SW480 (cell line): ENCODE results near the gene VKORC1L1.
"Not testable (repeated sequence)": the region's sequence is repeated elsewhere in the genome, so short reads cannot be mapped to it uniquely, and the experiment has no call there.

Experiments used
- DNase-seq: peaks from one replicate; pipeline ENCODE4 v3.0.0-alpha.2; 2016; ENCODE audit warnings: low spot score

Gene VKORC1L1

GRCh38 chr7:65885533-65885932, 12.7 kb downstream of the VKORC1L1 start:
- DNase-seq, result not testable (repeated sequence)

GRCh38 chr7:65888434-65889156, 15.7 kb downstream of the VKORC1L1 start:
- not testable (repeated sequence) for DNase-seq

DNA sequence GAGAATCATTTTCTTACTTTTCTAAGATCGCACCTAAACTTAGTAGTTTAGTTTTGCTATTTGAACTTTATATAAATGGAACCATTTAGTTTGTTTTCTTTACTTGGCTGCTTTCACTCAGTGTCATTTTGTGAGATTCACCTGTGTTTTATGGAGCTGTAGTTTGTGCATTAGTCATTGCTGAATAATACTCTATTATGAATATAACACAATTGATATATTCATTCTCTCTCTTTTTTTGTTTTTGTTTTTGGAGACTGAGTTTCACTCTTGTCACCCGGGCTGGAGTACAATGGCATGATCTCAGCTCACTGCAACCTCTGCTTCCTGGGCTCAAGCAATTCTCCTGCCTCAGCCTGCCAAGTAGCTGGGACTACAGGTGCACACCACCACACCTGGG, 16.8 kb downstream of the VKORC1L1 start:
- not testable (repeated sequence) for DNase-seq

DNA sequence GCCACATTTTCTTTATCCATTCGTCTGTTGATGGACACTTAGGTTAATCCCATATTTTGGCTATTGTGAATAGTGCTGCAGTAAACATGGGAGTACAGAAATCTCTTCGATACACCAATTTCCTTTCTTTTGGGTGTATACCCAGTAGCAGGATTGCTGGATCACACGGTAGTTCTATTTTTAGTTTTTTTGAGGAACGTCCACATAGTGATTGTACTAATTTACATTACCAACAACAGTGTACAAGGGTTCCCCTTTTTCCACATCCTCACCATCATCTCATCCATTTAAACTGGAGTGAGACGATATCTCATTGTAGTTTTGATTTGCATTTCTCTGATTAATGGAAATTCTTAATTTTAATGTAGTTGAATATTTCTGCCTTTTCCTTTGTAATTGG, 19.3 kb downstream of the VKORC1L1 start:
- no peak for DNase-seq

DNA sequence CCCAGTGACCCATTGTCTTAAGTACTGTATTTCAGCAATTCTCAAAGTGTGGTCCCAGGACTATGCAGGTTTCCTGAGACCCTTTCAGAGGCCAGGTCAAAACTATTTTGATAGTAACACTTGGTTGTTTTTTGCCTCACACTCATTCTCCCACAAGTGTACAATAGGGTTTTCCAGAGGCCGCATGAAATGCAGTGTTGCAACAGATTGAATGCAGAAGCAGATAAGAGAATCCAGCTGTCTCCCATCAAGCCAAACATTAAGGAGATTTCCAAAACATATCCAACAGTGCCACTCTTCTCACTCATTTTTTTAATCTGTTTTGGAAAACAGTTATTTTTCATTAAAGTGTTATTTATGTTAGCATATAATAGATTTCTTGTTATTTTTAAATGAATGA, 20.0 kb downstream of the VKORC1L1 start:
- no peak for DNase-seq

- no peak for DNase-seq
These were observed 23.5 kb downstream of the VKORC1L1 start for GRCh38 chr7:65896279-65896870.

DNA sequence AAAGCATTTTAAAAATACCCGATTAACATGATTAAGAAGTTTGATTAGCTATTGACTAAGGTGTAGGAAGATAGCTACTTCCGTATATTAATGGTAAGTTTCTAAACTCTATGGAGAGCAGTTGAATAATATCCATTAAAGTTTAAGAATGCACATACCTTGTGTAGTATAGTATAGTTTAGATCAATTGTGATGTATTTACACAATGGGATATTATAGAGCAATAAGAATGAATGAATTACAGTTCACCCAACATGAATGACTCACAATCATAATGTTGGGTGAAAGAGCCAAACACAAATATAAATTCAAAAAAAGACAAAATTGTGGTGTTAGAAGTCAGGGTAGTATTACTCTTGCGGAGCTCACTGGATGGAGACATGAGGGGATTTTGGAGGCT, 24.4 kb downstream of the VKORC1L1 start:
- DNase-seq, result not testable (repeated sequence)

DNA sequence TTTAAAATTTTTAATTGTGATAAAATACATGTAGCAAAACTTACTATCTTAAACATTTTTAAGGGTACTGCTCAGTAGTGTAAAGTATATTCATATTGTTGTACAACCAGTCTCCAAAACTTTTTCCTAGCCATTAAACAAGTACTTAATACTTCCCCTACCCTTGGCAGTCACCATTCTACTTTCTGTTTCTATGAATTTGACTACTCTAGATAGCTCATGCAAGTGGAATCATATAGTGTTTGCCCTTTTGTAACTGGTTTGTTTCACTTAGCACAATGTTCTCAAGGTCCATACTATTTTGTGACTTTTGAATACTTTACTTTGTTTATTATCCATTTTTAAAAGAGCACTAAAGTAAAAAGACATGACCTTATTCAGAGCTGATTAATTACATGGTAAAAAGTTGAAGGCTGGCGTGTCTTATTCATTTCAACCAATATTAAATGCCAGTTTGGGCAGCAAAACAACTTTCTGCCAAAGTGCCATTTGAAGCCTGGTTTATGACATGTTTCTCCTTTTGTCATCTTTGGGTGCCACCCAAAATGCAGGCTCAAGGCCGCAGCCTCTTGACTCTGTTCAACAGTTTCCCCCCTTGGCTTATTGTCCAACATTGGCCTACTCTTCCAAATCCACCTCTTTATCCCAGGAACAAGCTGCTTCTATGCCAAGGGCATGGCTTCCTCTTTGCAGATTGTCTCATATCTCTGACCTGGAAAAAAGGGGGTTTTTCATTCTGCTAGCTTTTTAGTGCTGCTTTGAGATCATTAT, 26.0 kb downstream of the VKORC1L1 start:
- DNase-seq, result not testable (repeated sequence)

- DNase-seq, result no peak
These were observed 29.4 kb downstream of the VKORC1L1 start for GRCh38 chr7:65902306-65902705.

DNA sequence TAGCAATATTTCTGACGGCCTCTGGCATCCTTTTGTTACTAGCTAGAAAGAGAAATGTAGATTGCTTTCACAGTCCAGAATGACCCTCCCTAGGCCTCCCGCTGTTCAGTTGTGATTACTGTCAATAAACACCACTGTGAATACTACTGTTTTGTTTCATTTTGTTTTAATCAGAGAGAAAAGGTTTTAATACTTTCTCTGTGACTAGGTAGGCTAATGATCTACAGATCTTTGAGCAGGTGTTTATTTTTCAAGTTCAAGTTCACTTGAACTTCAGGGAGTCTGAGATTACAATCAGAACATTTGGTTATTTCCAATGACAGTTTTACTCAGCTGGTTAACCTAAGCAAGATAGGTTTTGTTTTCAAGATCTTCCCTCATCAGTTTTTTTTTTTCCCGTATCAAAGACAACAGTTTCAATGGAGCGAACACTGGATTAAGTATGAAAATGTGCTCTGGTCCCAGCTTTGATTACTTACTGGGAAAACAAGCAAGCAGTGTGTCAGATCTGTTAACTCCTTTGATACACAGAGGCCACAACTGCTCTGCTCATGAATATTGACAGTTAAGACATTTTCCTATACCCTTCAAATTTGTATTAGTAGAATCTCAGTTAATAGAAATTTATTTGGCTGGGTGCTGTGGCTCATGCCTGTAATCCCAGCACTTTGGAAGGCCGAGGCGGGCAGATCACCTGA, 34.8 kb downstream of the VKORC1L1 start:
- no peak for DNase-seq

DNA sequence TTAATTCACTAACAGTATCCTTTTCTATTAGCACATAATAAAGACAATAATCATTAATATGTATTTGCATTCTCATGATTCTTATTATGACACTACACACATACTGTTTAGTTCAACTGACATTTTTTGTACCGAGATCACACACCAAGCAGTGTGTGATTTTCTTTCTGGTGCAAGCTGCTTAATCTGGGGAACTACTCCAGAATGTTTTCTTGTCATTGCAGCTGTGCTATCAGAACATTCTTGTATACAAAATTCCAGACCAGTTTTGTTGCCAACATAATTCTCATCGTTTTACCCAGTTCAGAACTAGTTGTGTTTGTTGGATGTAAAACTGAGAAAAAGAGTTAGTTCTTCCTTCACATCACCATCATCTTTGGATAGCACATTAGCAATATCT, 37.4 kb downstream of the VKORC1L1 start:
- DNase-seq, result no peak

DNA sequence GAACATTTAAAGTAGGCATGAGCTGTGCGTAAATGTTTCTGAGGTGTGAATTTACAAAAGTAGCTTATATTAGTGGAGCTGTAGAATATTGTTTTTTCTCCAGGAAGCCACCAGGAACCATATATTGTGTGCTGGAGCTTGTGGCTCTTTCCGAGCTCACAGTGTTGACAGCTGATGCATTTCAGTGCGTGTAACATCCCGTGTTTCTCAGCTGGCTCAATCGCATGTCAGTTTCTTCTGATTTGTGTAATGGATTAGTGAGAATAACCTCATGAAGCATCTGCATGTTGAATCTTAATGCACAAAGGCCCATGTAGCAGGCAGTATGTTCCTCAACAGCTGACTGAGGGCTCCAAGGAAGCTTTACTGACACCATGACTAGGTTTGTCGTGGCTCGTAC, 39.4 kb downstream of the VKORC1L1 start:
- no peak for DNase-seq

DNA sequence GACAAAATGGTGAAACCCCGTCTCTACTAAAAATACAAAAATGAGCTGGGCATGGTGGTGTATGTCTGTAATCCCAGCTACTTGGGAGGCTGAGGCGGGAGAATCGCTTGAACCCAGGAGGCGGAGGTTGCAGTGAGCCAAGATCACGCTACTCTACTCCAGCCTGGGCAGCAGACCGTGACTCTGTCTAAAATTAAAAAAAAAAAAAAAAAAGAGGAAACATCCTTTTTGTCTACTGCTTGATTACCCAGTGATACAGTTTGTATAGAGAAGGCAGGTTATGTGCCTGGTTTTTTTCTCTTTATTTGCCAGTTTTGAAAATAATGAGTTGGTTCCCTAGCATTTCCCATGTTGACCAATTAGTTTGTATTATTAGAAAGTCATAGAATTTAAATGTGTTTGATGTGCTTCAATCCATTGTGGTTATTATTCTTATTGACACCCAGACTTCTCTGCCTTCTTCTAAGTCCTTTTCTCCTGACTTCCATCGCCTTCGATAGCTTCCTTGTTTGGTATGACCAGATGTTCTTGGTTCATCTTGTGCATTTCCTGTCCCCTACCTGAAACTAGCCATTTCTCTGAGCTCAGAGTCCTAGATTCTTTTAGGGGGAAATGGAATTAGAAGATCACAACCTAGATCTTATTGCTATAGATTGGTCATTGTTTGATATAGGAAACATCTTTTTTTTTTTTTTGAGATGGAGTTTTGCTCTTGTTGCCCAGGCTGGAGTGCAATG, 43.2 kb downstream of the VKORC1L1 start:
- DNase-seq, result no peak

- no peak for DNase-seq
These were observed 50.4 kb downstream of the VKORC1L1 start for GRCh38 chr7:65923316-65923715.

DNA sequence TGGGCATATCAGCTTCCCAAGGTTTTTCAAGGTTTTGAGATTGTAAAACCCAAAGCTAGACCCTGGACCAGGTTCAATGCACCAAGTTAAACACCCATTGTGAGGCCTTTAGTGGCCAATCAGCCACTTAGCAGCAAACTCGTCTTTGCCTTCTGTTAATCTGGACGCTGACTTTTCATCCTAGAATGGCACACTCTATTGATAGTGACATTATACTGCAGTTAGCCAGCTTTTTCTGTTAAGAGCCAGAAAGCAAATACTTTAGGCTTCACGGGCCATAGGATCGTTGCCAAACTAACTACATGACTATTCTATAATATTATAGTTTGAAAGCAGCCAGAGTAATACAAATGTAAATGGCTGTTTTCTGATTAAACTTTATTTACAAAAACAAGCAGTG, 51.3 kb downstream of the VKORC1L1 start:
- DNase-seq, result no peak

DNA sequence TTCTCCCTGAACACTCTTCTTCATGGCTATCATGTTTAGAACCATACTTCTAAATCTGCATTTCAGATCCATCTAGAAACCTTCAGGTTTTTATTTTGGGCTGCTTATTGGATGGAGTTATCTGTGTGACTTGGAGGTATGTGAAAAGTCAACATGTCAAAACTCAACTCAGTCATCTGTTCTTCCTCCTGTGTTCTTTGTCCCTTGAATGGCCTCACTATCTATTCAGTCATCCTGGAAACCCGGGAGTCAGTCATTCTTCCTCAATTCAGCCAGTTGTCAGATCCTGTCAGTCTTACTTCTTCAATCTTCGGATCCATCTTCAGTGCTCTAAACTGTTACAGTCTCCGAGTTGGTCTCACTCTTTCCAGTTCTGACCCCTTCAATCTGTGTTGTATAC, 52.2 kb downstream of the VKORC1L1 start:
- DNase-seq, result no peak

GRCh38 chr7:65926588-65926987, 53.7 kb downstream of the VKORC1L1 start:
- DNase-seq, result no peak

DNA sequence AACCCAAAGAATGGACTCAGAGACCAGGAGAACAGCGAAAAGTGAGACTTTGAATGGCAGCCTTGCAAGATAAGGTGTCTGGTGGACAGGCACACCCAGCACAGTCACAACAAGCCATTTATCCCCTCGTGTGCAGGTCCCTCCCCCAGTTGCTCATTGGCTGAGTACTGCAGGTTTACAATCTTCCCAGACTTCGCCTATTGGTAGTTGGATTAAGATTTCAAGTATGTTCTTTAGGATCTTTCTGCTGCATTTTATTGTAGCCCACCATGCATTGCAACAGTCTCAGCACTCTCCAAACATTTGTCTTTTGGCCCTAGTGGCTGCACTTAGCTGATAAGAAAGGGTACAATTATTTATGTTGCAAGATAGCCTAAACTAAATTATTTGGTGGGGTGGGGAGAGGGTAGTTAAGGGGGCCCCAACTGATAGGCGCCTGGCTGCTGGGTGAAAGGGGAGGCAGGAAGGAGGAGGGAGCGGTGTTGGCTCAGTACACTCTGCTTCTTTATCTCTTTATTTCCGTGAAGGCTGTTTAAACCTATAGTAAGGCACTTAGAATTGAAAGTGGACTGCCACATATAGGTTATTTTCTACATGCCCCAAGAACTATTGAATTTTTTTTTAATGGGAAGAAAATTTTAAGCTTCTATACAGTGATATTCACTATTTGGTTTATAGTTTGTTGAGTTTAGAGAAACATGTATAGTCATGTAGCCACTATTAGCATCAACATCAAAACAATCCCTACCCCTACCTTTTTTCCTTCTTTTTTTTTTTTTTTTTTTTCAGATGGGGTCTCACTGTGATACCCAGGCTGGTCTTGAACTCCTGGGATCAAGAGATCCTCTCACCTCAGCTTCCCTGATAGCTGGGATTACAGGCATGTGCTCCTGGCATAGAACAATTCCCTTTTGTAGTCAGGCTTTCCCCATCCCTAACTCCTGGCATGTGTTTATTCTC, 54.9 kb downstream of the VKORC1L1 start:
- no peak for DNase-seq

- DNase-seq, result no peak
These were observed 58.8 kb downstream of the VKORC1L1 start for GRCh38 chr7:65931685-65932084.

- DNase-seq, result no peak
These were observed 64.4 kb downstream of the VKORC1L1 start for GRCh38 chr7:65937296-65937695.
